Measurements from ENCODE around the gene STK32C.

DNA sequence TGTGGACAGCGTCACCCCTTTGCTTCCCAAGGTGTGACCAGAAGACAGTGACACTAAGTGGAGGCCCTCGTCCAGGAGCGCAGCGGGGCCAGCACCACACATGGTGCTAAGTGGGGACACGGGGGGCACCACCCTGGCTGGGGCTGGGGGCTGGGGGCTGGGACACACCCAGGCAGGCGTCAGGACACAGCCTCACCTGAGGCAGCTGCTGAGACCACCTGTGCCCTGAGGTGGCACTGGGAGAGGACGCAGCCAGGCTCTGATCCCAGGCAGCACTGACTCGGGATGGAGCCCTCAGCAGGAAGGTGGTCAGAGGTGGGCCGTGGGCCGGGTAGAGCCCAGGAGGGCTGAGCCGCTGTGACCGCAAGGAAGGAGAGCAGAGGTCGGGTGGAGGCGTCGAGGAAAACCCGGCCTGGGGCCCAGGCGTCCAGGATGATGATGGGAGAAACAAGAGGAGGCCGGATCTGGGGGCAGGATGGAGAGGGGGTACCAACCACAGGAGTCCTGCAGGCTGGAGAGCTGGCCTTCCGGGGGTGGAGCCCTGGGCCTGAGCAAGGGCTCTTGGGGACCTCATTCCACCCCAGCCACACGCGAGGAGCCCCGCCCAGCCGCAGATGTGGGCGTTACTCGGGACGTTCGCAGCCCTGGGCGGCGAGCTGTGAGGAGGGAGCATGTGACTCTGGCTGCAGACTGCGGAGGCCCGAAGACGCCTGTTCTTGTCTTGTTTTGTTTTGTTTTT lies 46.8 kb upstream of the STK32C start:
- TF ChIP-seq, protein P1, sequence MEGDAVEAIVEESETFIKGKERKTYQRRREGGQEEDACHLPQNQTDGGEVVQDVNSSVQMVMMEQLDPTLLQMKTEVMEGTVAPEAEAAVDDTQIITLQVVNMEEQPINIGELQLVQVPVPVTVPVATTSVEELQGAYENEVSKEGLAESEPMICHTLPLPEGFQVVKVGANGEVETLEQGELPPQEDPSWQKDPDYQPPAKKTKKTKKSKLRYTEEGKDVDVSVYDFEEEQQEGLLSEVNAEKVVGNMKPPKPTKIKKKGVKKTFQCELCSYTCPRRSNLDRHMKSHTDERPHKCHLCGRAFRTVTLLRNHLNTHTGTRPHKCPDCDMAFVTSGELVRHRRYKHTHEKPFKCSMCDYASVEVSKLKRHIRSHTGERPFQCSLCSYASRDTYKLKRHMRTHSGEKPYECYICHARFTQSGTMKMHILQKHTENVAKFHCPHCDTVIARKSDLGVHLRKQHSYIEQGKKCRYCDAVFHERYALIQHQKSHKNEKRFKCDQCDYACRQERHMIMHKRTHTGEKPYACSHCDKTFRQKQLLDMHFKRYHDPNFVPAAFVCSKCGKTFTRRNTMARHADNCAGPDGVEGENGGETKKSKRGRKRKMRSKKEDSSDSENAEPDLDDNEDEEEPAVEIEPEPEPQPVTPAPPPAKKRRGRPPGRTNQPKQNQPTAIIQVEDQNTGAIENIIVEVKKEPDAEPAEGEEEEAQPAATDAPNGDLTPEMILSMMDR (IDR thresholded peaks at IDR 0.05 in 2 of 3, conservative IDR thresholded peaks at IDR 0.05 in 1 of 3; ENCODE audit: control insufficient read depth in 2 of 3, extremely low read depth in 1 of 3, insufficient read depth in 1 of 3, low read depth in 3 of 3, low read length in 3 of 3), result no peak
- no peak for TF ChIP-seq HDGF (IDR thresholded peaks at IDR 0.05)
- no peak for TF ChIP-seq LARP7 (IDR thresholded peaks at IDR 0.05)
- no peak for TF ChIP-seq NBN (IDR thresholded peaks at IDR 0.05)
- TF ChIP-seq POLR2AphosphoS5 (IDR thresholded peaks at IDR 0.05; ENCODE audit: low read length), result no peak
- no peak for TF ChIP-seq TARDBP (IDR thresholded peaks at IDR 0.05; ENCODE audit: borderline replicate concordance)
- TF ChIP-seq, protein P2, sequence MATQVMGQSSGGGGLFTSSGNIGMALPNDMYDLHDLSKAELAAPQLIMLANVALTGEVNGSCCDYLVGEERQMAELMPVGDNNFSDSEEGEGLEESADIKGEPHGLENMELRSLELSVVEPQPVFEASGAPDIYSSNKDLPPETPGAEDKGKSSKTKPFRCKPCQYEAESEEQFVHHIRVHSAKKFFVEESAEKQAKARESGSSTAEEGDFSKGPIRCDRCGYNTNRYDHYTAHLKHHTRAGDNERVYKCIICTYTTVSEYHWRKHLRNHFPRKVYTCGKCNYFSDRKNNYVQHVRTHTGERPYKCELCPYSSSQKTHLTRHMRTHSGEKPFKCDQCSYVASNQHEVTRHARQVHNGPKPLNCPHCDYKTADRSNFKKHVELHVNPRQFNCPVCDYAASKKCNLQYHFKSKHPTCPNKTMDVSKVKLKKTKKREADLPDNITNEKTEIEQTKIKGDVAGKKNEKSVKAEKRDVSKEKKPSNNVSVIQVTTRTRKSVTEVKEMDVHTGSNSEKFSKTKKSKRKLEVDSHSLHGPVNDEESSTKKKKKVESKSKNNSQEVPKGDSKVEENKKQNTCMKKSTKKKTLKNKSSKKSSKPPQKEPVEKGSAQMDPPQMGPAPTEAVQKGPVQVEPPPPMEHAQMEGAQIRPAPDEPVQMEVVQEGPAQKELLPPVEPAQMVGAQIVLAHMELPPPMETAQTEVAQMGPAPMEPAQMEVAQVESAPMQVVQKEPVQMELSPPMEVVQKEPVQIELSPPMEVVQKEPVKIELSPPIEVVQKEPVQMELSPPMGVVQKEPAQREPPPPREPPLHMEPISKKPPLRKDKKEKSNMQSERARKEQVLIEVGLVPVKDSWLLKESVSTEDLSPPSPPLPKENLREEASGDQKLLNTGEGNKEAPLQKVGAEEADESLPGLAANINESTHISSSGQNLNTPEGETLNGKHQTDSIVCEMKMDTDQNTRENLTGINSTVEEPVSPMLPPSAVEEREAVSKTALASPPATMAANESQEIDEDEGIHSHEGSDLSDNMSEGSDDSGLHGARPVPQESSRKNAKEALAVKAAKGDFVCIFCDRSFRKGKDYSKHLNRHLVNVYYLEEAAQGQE (IDR thresholded peaks at IDR 0.05; ENCODE audit: low read depth, low read length), result no peak
- no peak for TF ChIP-seq ZNF24 (IDR thresholded peaks at IDR 0.05)
- no peak for TF ChIP-seq FOXK2 (IDR thresholded peaks at IDR 0.05)

Measured in GM12878 (cell line).